Right renal cortex interstitium (tissue), 3 donors: Measurements from ENCODE around the gene LTBP4. TPM values are rescaled to one million over a fixed set of nuclear protein-coding genes. Genes with fewer than 3 reads are reported as not detected.

ENCODE experiments used
- DNase-seq, 3 donors: peaks; one replicate each; pipeline ENCODE4 v3.0.0-alpha.2; 2013; ENCODE audit warnings: low read depth in 3 of 3, low spot score in 2 of 3
- polyA plus RNA-seq, 3 donors: library from polyadenylated mRNA; unstranded; fragments of 120-200 nt; gene quantifications; one replicate each; pipeline ENCODE4 v1.2.1, GENCODE V29; 2013; ENCODE audit not compliant: insufficient read length in 3 of 3

Gene LTBP4
- polyA plus RNA-seq, 3 donors = 146 to 189 (median 159) TPM

DNA sequence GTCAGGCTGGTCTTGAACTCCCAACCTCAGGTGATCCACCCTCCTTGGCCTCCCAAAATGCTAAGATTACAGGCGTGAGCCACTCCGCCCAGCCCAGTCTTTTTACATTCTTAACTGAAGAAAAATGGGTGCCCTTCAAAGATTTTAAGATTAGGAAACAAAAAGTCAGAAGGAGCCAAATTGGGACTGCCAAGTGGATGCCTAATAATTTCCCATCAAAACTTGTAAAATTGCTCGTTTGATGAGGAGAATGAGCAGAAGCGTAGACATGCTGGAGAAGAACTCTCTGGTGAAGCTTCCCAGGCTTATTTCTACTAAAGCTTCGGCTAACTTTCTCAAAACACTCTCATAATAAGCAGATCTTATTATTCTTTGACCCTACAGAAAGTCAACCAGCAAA is 57.9 kb downstream of the LTBP4 start:
- DNase-seq = no peak

DNA sequence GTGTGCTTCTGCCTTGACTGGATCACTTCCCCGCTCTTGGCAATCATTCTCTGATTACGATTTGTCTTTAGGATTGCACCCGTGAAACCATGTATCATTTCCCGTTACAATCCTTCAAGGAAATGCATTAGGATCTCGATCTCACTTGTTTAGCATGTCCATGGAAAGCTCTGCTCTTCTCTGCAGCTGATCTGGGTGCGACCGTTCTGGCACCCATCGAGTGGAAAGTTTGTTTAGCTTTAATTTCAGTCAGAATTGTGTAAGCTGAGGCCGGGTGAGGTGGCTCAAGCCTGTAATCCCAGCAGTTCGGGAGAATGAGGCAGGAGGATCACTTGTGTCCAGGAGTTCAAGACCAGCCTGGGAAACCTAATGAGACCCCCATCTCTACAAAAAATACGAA is 58.4 kb downstream of the LTBP4 start:
- DNase-seq = no peak

DNA sequence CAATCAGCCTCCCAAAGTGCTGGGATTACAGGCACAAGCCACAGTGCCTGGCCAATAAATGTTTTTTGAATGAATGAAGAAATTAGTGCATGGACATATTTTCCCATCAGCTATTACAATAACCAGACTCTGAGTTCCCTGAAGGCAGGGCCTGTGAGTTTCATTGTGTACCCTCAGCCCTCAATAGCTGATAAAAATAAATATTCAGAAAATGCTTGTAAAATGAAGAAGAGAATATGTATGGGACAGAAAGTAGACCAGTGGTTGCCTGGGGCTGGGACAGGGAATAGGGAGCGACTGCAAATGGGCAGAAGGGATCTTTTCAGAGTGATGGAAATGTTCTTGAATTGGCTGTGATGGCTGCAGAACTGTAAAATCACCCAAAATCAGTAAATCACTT is 60.4 kb downstream of the LTBP4 start:
- no peak for DNase-seq

DNA sequence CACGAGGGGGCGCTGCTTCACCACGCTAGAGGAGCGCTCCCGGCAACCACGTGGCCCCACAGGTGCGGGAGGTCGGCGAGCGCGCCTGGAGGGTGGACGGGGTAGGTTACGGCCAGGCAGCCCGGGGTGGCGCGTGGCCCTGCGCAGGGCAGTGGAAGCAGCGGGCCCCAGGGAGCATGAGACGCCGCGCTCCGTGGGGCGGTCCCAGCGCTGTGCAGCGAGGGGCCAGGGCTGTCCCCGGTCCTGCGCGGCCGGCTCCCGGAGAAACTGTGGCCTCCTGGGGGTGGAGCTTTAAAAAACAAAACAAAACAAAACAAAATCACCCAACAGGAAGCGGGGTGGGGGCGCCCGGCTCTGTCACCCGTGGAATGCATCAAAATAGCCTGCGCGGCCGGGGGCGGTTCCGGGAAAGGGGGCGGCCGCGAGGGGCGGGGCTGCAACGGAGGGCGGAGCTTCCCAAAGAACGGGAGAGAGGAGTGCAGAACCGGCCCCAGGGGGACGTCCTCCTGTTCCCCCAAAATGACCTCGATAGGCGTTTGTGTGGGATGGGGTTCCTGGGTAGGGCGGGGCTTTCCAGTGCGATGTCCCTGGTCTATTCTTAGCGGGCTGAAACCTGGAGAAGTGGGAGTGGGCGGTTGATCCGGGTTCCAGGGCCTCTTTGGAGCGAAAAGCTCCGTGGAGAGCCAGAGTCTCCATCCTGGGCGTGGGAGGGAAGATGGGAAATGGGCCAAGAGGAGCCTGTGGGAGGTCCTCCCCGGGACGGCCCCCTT is 61.9 kb downstream of the LTBP4 start:
- DNase-seq = peak; percentile 74 to 79 (median 75)

DNA sequence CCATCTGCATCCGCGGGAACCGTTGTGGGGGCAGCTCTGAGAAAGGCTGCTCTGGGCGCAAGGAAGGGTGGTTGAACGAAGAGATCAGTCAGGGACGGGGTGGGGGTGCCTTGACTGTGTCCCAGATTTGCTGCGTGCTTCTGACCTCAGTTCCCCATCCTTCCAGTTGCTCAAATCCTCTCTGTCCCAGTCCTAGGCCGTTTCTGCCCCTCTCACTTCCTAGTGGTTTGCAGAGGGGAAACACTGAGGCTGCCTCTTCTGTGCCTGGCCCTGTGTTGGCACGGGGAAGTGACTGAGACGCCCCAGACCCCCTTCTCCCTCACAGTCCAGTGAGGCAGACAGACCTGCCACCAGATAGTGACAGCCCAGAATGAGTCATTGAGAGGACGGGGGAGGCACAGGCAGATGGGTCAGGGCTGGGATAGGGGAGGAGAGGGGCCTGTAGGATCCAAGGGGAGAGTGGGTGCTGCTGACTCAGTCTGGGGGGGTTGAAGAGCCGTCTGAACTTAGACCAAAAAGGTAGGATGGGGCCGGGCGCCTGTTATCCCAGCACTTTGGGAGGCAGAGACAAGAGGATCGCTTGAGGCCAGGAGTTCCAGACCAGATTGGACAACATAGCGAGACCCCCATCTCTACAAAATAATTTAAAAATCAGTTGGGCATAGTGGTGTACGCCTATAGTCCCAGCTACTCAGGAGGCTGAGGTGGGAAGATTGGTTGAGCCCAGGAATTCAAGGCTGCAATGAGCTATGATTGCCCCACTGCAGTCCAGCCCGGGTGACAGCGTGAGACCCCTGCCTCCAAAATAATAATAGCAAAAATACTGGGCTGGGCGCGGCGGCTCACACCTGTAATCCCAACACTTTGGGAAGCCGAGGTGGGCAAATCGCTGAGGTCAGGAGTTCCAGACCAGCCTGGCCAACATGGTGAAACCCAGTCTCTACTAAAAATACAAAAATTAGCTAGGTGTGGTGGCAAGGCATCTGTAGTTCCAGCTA is 62.8 kb downstream of the LTBP4 start:
- no peak for DNase-seq

DNA sequence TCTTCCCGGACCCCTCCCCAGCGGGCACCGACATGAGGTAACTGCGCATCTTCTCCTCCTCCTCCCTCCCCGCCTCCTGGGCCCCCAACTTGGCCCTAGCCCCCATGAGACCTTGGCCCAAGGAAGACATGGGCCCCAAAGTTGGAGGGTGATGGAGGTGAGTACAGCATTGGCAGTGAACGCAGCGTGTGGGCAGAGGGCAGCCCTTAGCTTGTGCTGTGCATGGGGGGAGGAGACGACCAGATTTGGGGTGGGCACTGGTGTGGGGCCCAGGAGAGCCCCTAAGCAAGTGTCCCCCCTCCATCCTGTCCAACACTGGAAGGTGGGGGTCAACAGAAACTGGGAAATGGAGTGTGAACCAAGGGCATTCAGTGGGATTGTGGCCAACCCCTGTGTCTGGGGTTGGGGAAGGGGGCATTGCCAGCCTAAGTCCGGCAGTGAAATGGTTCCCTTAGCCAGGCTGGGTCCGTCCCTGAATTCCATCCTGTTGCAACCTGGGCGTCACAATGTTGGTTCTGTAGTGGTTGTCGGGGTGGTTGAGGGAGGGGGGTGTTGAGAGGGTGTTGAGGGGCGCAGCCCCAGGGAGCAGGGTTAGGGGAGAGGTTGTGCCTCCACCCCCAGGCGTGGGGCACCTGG is 65.8 kb downstream of the LTBP4 start:
- no peak for DNase-seq

DNA sequence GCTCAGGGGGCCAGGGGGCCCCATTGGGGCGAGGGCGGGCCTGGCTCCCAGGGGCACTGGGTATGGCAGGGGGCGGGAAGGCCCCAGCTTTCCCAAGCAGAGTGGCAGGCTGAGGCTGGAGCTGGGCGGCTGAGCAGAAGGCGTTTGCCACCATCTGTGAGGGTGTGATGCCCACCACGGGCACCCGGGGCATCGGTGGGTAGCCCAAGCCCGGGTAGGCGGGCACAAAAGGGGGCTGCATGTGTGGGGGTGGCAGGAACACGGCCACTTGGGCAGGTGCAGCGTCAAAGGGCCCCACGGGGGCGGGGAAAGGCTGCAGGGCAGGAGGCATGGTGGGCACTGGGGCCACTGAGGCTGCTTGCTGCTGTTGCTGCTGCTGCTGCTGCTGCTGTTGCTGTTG is 66.4 kb downstream of the LTBP4 start:
- no peak for DNase-seq

DNA sequence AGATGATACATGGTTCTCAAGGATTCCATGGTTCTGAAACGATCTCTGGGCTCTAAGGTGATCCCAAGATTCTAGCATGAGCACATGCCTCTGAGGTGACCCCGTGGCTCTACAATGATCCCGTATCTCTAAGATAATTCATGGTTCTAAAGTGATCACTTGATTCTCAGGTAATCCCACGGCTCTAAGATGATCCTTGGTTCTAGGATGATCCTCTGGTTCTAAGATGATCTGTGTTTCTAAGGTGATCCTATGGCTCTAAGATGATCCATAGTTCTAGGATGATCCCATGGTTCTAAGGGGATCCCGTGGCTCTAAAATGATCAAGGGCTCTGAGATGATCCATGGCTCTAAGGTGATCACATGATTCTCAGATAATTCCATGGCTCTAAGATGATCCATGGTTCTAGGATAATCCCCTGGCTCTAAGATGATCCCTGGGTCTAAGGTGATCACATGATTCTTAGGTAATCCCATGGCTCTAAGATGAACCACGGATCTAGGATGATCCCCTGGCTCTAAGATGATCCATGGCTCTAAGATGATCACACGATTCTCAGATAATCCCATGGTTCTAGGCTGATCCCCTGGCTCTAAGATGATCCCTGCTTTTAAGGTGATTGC is 67.9 kb downstream of the LTBP4 start:
- DNase-seq = no peak

DNA sequence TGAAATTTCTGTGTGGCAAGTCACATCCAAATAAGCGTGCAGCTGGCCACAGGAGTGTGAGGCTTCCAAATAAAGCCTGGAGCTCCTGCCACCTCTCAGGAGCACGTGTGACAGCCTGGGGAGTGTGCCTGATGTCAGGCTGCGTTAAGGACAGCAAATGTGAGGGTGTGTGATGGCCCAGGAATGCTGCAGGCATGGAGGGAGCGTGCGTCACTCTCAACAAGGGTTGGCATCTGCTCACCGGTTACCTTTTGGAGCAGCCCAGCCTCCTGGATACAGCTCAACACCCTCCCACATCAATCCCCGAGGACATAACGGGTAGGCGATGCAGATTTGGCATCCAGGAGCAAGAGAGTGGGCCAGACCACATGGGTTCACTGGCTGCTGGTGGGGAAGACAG is 70.2 kb downstream of the LTBP4 start:
- no peak for DNase-seq

DNA sequence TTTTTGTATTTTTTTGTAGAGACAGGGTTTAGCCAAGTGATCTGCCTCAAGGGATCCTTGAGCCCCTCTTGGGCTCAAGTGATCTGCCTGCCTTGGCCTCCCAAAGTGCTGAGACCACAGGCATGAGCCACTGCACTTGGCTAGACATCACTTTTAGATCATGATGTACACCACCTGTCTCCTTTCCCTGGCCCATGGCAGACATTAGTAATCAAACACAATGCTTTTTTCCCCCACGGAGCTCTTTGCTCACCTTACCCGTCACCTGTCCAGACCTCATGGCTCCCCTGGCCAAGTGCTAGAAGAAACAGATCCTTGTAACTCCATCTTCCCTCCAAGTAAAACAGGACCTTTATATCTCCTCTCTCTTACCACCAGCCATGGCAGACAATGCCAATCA is 70.9 kb downstream of the LTBP4 start:
- DNase-seq = no peak

DNA sequence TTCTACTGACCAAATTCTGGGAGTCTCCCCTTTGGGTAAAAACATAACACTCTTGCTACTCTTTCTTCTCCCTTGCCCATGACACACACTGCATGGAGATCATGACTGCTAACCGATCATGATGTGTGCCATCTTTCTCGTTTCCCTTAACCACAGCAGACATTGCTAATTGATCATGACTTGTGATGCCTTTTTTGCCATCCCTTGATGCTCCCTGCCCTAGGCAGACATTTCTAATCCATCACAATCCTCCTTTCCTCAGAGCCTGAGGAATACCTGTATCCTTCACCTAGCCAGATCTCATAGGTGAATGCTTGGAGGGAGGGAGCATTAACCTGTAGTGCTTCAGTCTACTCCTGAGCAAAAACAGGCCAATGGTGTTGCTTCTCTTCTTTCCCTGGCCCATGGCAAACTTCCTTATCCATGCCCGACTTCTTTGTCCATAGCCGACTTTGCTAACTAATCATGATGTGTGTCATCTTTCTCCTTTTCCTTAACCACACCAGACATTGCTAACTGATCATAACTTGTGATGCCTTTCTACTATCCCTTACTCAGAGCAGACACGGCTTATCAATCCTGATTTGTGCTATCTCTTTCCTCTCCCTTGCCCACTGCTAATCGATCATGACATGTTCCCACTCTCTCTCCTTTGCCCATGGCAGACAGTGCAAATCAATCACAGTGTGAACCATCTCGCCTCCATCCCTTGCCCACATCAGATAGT is 71.6 kb downstream of the LTBP4 start:
- DNase-seq = no peak

DNA sequence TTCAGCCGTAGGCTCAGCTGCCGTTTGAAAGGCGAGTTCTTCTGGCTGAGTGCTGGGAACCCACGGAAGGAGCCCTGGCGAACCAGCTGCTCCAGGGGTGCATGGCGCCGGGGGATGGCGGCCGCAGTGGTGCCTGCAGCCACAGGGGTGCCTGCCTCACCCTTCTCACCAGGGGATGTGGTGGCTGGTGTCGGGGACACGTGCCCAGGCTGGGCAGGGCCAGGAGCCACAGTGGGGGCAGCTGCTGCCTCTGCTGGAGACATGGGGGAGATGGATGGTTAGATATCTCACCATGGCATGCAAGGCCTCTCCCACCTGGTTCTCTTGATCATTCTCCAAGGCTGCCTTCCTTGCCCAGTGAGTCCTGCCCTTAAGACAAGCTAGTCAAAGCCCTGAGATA is 72.2 kb downstream of the LTBP4 start:
- no peak for DNase-seq

DNA sequence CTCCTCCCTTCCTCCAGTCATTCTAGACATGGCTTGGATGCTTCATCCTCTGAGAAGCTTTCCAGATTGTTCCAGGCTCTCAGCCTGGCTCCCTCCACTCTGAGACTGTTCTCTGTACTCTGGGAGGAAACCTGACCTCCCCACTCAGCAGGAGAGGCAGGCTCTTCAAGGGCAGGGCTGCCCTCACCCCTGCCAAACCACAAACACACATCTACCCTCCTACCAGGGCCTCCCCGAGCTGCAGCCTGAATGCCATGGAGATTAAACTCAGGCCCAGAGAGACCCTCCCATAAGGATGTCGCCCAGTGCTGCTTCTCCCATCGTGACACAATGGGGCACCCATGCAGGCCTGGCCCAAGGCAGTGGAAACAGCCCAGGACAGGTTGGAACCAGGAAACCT is 73.1 kb downstream of the LTBP4 start:
- DNase-seq = no peak

DNA sequence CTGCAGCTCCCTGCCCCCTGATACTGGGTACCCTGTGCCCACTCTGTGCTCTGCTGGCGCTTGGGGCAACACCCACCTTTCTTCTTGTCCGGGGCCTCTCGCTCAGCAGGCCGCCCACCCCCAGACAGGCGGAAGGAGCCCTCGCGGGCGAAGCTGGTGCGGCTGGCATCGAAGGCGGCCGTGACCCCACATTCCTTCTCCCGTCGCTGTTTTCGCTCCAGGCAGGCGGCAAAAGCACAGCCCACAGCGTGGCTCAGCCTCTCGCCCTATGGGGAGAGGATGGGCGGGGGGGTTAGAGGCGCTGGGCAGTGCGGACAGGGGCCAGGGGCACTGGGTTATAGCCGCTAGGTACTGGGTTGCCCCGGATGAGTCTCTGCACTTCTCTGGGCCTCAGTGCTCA is 76.0 kb downstream of the LTBP4 start:
- no peak for DNase-seq

Other genes with a start within 250 kb of the LTBP4 start
- gene HIPK4, start 211.2 kb upstream of the LTBP4 start, polyA plus RNA-seq = under 1 TPM; 0.04 to 0.16 (median 0.07) TPM
- gene PRX, start 188.0 kb upstream of the LTBP4 start, polyA plus RNA-seq = 10 to 100 TPM; 10.6 to 11.9 (median 11.1) TPM
- gene SERTAD1, start 175.4 kb upstream of the LTBP4 start, polyA plus RNA-seq = 1 to 10 TPM; 6.7 to 8.6 (median 7.4) TPM
- 10 to 100 TPM; 34.1 to 40.8 (median 37.5) TPM for gene SERTAD3, start 157.0 kb upstream of the LTBP4 start, polyA plus RNA-seq
- 10 to 100 TPM; 38.2 to 44.1 (median 39.8) TPM for gene BLVRB, start 135.6 kb upstream of the LTBP4 start, polyA plus RNA-seq
- gene SPTBN4, start 134.4 kb upstream of the LTBP4 start, polyA plus RNA-seq = 1 to 10 TPM in 2 of 3 donors, under 1 TPM in 1; 0.65 to 1.8 (median 1.4) TPM
- 10 to 100 TPM; 31.2 to 43.4 (median 40.5) TPM for gene SHKBP1, start 24.5 kb upstream of the LTBP4 start, polyA plus RNA-seq
- gene NUMBL, start 89.3 kb downstream of the LTBP4 start, polyA plus RNA-seq = 1 to 10 TPM; 8.0 to 9.5 (median 8.6) TPM
- 10 to 100 TPM; 30.3 to 32.6 (median 30.9) TPM for gene COQ8B, start 115.5 kb downstream of the LTBP4 start, polyA plus RNA-seq
- gene ITPKC, start 115.7 kb downstream of the LTBP4 start, polyA plus RNA-seq = 10 to 100 TPM; 13.3 to 15.5 (median 13.5) TPM
- gene ACTMAP, start 149.1 kb downstream of the LTBP4 start, polyA plus RNA-seq = 10 to 100 TPM; 13.6 to 14.0 (median 13.6) TPM
- gene SNRPA, start 149.8 kb downstream of the LTBP4 start, polyA plus RNA-seq = 100 to 1,000 TPM in 2 of 3 donors, 10 to 100 TPM in 1; 95.6 to 114 (median 103) TPM
- 1 to 10 TPM in 1 of 3 donors, under 1 TPM in 2; 0.31 to 1.6 (median 0.69) TPM for gene MIA, start 174.2 kb downstream of the LTBP4 start, polyA plus RNA-seq
- gene RAB4B, start 176.9 kb downstream of the LTBP4 start, polyA plus RNA-seq = 1 to 10 TPM; 7.5 to 9.0 (median 8.8) TPM
- 10 to 100 TPM; 61.8 to 66.8 (median 63.3) TPM for gene EGLN2, start 197.8 kb downstream of the LTBP4 start, polyA plus RNA-seq
- under 1 TPM in 1 of 3 donors, not detected in 2; 0.14 TPM for gene CYP2A6, start 249.1 kb downstream of the LTBP4 start, polyA plus RNA-seq